Common myeloid progenitor, CD34-positive (primary cell): ENCODE measurements around the gene AATK.

Experiments used
- CTCF ChIA-PET: fragments of 350-600 bp; sonication (Branson Sonifier 250); formaldehyde crosslinking; loops from one replicate; lab custom pipeline; 2021; ENCODE audit warnings: antibody characterized with exemption; lab: Charles Lee
- POLR2A ChIA-PET: fragments of 350-600 bp; sonication (Branson Sonifier 250); formaldehyde crosslinking; loops from one replicate; lab custom pipeline; 2021; ENCODE audit warnings: antibody characterized with exemption; lab: Charles Lee
- DNase-seq, 3 donors: peaks; one replicate each; pipeline versions ENCODE4 v3.0.0 to v3.0.0-alpha.2; 2013
- H3K27ac ChIP-seq, 2 experiments: 1 replicate in 1 of 2; 2 replicates in 1 of 2; pipeline ENCODE4 v1.7.0; 2013; ENCODE audit warnings: inconsistent platforms in 2 of 2, low read length in 2 of 2, mild to moderate bottlenecking in 2 of 2, low read depth in 1 of 2, moderate library complexity in 1 of 2; ENCODE audit not compliant: severe bottlenecking in 2 of 2, insufficient read depth in 1 of 2, poor library complexity in 1 of 2
- H3K27me3 ChIP-seq, 5 experiments: replicated peaks in 2 of 5; 1 replicate in 3 of 5; 2 replicates in 2 of 5; pipeline versions ENCODE4 v1.6.1 to v1.7.0; 2013; ENCODE audit warnings: low read length in 4 of 5, mild to moderate bottlenecking in 2 of 5, moderate library complexity in 2 of 5, inconsistent platforms in 1 of 5; ENCODE audit not compliant: insufficient read depth in 5 of 5, control insufficient read depth in 4 of 5
- H3K36me3 ChIP-seq, 4 experiments: 1 replicate in 2 of 4; 2 replicates in 2 of 4; pipeline versions ENCODE4 v1.6.1 to v1.7.0; 2013; ENCODE audit warnings: low read length in 3 of 4, control low read depth in 1 of 4, mild to moderate bottlenecking in 1 of 4; ENCODE audit not compliant: control insufficient read depth in 4 of 4, insufficient read depth in 4 of 4
- H3K4me1 ChIP-seq, 4 experiments: 1 replicate in 3 of 4; 2 replicates in 1 of 4; pipeline versions ENCODE4 v1.6.1 to v1.7.1; 2013; ENCODE audit warnings: low read length in 3 of 4, mild to moderate bottlenecking in 3 of 4, control low read depth in 1 of 4, inconsistent platforms in 1 of 4, moderate library complexity in 1 of 4; ENCODE audit not compliant: control insufficient read depth in 4 of 4, insufficient read depth in 4 of 4; ENCODE audit errors: control extremely low read depth in 1 of 4
- H3K4me3 ChIP-seq, 7 experiments: 1 replicate in 4 of 7; 2 replicates in 3 of 7; pipeline versions ENCODE4 v1.5.1 to v1.7.0; 2013; ENCODE audit warnings: mild to moderate bottlenecking in 7 of 7, low read length in 6 of 7, moderate library complexity in 6 of 7, inconsistent platforms in 2 of 7, low read depth in 2 of 7, control low read depth in 1 of 7; ENCODE audit not compliant: insufficient read depth in 4 of 7, control insufficient read depth in 1 of 7; ENCODE audit errors: extremely low read depth in 1 of 7
- H3K9me3 ChIP-seq, 5 experiments: 1 replicate in 4 of 5; 2 replicates in 1 of 5; pipeline versions ENCODE4 v1.6.1 to v1.7.1; 2013; ENCODE audit warnings: low read length in 4 of 5, mild to moderate bottlenecking in 2 of 5, inconsistent platforms in 1 of 5, low read depth in 1 of 5, moderate library complexity in 1 of 5; ENCODE audit not compliant: control insufficient read depth in 4 of 5, insufficient read depth in 2 of 5; ENCODE audit errors: control extremely low read depth in 1 of 5
- WGBS: methylation state at CpG from one replicate; pipeline ENCODE4 v1.1.5; 2013; ENCODE audit not compliant: insufficient coverage; 5-methylcytosine and 5-hydroxymethylcytosine counted together

AATK gene

GRCh38 chr17:81200695-81201580, 34.9 kb upstream of the AATK start:
- H3K4me1 ChIP-seq = peaks cover 0 to 12% (median 4%) of the 10 kb centered on the region in 4 experiments
- CTCF ChIA-PET = interaction anchor here (0.7 to 8.2 kb wide), 14 partner anchors 10 to 91 kb away, joined by 3 to 60 read pairs (median 4); partner anchors contain the start of genes NDUFAF8 and TEPSIN
- peaks cover 3 to 55% (median 28%) of the 10 kb centered on the region in 4 experiments for H3K36me3 ChIP-seq
- POLR2A ChIA-PET = interaction anchor here (0.5 to 1.0 kb wide), 2 partner anchors 38 to 66 kb away, joined by 3 read pairs; partner anchors contain the start of genes NDUFAF8 and TEPSIN
- DNase-seq = peak; percentile 84 to 94 (median 91)
- H3K27me3 ChIP-seq = no peaks in the 10 kb centered on the region
- no peaks in the 10 kb centered on the region for H3K9me3 ChIP-seq
- H3K4me3 ChIP-seq = no peak overlapping the region
- H3K27ac ChIP-seq = peak overlapping the region in 1 of 2 experiments; percentile 16
- WGBS = 68% methylated on average over 26 of the region's 27 CpGs

DNA sequence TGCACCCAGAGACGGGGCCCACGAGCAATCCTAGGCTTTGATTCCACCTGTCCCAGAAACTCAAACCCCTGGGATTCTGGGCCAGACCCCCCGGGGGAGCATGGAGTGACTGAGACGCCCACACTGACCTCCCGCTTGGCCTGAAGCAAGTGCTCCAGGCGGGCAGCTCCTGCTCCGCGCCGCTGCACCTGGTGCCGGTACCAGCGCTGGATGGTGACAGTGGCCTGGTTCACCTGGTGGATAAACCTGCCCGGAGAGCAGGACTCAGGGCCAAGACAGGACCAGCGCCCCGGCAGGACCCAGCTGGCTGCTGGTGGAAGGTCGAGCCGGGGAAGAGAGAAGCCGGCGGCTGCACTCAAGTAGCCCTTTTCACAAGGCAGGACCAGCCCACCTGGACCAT, 34.2 kb upstream of the AATK start:
- Histone ChIP-seq H3K27ac (no peak overlapping the region), H3K36me3 (peaks cover 5 to 60% (median 27%) of the 10 kb centered on the region in 4 experiments), H3K4me3 (no peak overlapping the region), H3K9me3 (no peaks in the 10 kb centered on the region), H3K4me1 (peaks cover 0 to 12% (median 4%) of the 10 kb centered on the region in 4 experiments), H3K27me3 (no peaks in the 10 kb centered on the region)
- no peak for DNase-seq
- 96% methylated on average over 18 of the region's 18 CpGs for WGBS
- CTCF ChIA-PET = interaction anchor here (0.8 to 8.2 kb wide), 10 partner anchors 10 to 58 kb away, joined by 3 to 60 read pairs (median 4); partner anchors contain the start of genes NDUFAF8 and TEPSIN
- POLR2A ChIA-PET = interaction anchor here (1.0 kb wide), 1 partner anchor 38 kb away, joined by 3 read pairs; the partner anchor contains the start of genes NDUFAF8 and TEPSIN

DNA sequence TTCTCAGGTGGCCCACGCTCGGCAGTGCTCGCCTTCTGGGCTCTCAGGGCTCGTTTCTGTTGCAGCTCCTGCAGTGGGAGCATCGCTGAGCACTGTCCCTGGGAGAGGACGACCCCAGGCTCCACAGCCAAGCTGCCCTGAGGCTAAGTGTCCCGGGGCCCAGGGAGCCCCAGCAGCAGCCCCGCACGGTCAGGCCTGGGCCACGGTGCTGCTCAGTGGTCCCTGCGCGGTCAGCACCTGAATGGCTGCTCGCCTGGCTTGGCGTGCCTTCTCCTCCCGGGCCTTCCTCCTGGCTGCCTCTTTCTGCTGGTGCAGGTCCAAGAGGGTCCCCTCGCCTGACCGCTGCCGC, 33.4 kb upstream of the AATK start:
- Histone ChIP-seq H3K9me3 (no peaks in the 10 kb centered on the region), H3K4me1 (peaks cover 0 to 12% (median 4%) of the 10 kb centered on the region in 4 experiments), H3K27me3 (no peaks in the 10 kb centered on the region), H3K36me3 (peaks cover 5 to 60% (median 30%) of the 10 kb centered on the region in 4 experiments), H3K4me3 (no peak overlapping the region), H3K27ac (no peak overlapping the region)
- CTCF ChIA-PET = interaction anchor here (8.2 kb wide), 1 partner anchor 58 kb away, joined by 60 read pairs; no protein-coding TSS in a partner anchor
- DNase-seq = no peak
- POLR2A ChIA-PET = no interaction called here
- 96% methylated on average over 17 of the region's 18 CpGs for WGBS

DNA sequence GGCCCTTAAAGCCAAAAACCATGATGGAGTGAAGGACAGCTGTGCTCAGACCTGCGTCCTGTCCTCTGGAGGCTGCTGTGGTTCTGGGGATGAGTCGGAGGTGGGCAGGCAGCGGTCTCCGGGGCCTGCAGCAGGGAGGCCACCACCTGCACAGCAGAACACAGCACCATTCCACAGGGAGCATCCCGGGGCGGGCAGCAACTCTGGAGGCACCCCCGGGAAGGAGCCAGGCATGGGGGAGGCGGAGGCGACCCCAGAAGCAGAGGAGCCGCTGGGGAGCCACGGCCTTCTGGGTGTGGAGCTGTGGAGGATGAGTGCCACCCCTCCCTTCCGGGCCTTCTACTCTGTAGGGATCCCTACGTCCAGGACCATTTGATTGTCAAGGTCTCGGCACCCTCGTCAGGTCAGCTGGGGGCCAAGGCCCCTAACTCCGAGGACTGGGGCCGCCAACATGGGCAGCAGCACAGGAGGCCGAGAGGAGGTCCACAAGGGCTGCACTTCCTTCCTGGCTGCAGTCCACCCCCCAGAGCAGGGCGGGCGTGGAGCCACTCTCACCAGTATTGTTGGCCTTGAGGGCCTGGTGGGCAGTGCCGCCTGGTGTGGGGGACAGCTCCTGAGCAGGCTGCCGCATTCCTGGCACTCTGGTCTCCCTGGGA, 32.9 kb upstream of the AATK start:
- WGBS = 93% methylated on average over 15 of the region's 22 CpGs
- ChIA-PET CTCF (interaction anchor here (1.6 to 8.2 kb wide), 3 partner anchors 8 to 57 kb away, joined by 5 to 60 read pairs (median 6); no protein-coding TSS in a partner anchor), POLR2A (no interaction called here)
- Histone ChIP-seq H3K4me3 (no peak overlapping the region), H3K27ac (no peak overlapping the region), H3K27me3 (no peaks in the 10 kb centered on the region), H3K36me3 (peaks cover 5 to 59% (median 29%) of the 10 kb centered on the region in 4 experiments), H3K4me1 (peaks cover 0 to 12% (median 4%) of the 10 kb centered on the region in 4 experiments), H3K9me3 (no peaks in the 10 kb centered on the region)
- no peak for DNase-seq

DNA sequence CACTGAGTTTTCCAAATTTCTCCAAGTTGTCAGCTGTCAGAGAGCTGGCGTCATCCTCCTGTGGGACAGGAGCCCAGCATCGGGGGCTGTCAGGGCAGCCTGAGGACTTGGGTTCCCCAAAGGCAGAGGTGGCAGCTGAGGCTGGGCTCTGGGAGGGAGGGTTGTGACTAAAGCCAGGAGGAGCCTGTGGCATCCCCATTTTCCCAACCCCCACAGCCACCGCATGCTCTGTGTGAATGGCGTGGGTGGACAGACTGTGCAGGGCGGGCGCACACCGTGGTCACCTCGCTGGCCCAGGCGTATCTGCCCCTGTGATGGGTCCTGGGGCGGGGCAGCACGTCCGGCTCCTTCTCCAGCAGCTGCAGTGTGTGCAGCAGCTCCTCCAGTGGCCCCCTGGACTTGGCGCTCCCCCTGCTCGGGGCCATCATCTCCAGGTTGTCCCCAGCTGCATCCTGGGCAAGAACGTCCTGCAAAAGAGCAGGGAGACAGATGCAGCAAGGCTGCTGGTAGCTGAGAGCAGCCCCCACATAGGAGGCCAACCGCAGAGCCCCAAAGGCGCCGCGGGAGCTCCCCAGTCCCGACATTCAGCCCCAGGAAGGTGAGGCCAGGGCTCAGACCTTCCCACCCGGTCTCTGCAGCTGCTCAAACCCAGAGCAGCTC, 31.9 kb upstream of the AATK start:
- H3K9me3 ChIP-seq = no peaks in the 10 kb centered on the region
- DNase-seq = no peak
- H3K4me1 ChIP-seq = peaks cover 0 to 12% (median 4%) of the 10 kb centered on the region in 4 experiments
- no peak overlapping the region for H3K27ac ChIP-seq
- CTCF ChIA-PET = interaction anchor here (1.1 to 8.2 kb wide), 4 partner anchors 9 to 56 kb away, joined by 3 to 60 read pairs (median 6); no protein-coding TSS in a partner anchor
- no peak overlapping the region for H3K4me3 ChIP-seq
- POLR2A ChIA-PET = interaction anchor here (0.6 kb wide), 1 partner anchor 314 kb away, joined by 4 read pairs; no protein-coding TSS in a partner anchor
- WGBS = 97% methylated on average over 17 of the region's 21 CpGs
- no peaks in the 10 kb centered on the region for H3K27me3 ChIP-seq
- H3K36me3 ChIP-seq = peaks cover 2 to 59% (median 22%) of the 10 kb centered on the region in 4 experiments

GRCh38 chr17:81197409-81197795, 31.4 kb upstream of the AATK start:
- DNase-seq = no peak
- Histone ChIP-seq H3K36me3 (peaks cover 2 to 57% (median 23%) of the 10 kb centered on the region in 4 experiments), H3K27ac (no peak overlapping the region), H3K4me3 (peak overlapping the region in 1 of 7 experiments; percentile 26), H3K27me3 (no peaks in the 10 kb centered on the region), H3K9me3 (no peaks in the 10 kb centered on the region), H3K4me1 (peaks cover 0 to 12% (median 4%) of the 10 kb centered on the region in 4 experiments)
- 95% methylated on average over 12 of the region's 14 CpGs for WGBS
- POLR2A ChIA-PET = no interaction called here
- CTCF ChIA-PET = interaction anchor here (1.1 to 8.2 kb wide), 4 partner anchors 9 to 55 kb away, joined by 3 to 60 read pairs (median 6); no protein-coding TSS in a partner anchor
